IMR-90 (cell line): Measurements from ENCODE around the gene VSIR. TPM values are rescaled to one million over a fixed set of nuclear protein-coding genes. Genes with fewer than 3 reads are reported as not detected.

Experiments
- ATAC-seq: fragments of 200-7000 bp; cut with Tn5 transposase; 2 replicates; pipeline ENCODE4 v1.9.1; 2020; ENCODE audit warnings: low read depth, mild to moderate bottlenecking, moderate library complexity
- BruUV-seq: library from RNA; stranded (reverse); fragments of 400-500 nt; replicated peaks from 2 replicates; lab custom pipeline; 2021; lab: Mats Ljungman, UMichigan
- CTCF ChIA-PET: fragments of 300-600 bp; formaldehyde crosslinking; extraction: SDS; loops from one replicate; lab custom pipeline; 2021; ENCODE audit warnings: antibody characterized with exemption; lab: Yijun Ruan, JAX
- POLR2A ChIA-PET: fragments of 300-600 bp; sonication (Branson Sonifier 250); formaldehyde crosslinking; loops from one replicate; lab custom pipeline; 2022; ENCODE audit warnings: antibody characterized with exemption; ENCODE audit not compliant: unreplicated experiment; lab: Charles Lee
- DNase-seq: peaks from one replicate; pipeline ENCODE4 v3.0.0; 2013
- H2AFZ ChIP-seq: replicated peaks from 2 replicates; pipeline ENCODE3; 2013; ENCODE audit warnings: low read length, mild to moderate bottlenecking; ENCODE audit not compliant: poor library complexity
- H2AK5ac ChIP-seq: 2 replicates; pipeline ENCODE4 v1.6.1; 2013; ENCODE audit warnings: low read depth, low read length, inconsistent platforms
- H2AK9ac ChIP-seq: replicated peaks from 2 replicates; pipeline ENCODE3; 2013; ENCODE audit warnings: mild to moderate bottlenecking, low read depth, low read length, moderate library complexity; ENCODE audit not compliant: poor library complexity
- H2BK120ac ChIP-seq: 2 replicates; pipeline ENCODE4 v1.6.1; 2013; ENCODE audit warnings: low read depth, low read length, inconsistent platforms
- H2BK15ac ChIP-seq: 3 replicates; pipeline ENCODE4 v1.6.1; 2013; ENCODE audit warnings: low read depth, low read length, inconsistent platforms
- H2BK20ac ChIP-seq: 2 replicates; pipeline ENCODE4 v1.6.1; 2013; ENCODE audit warnings: low read depth, mild to moderate bottlenecking, inconsistent platforms, low read length, moderate library complexity
- H2BK5ac ChIP-seq: 2 replicates; pipeline ENCODE4 v1.6.1; 2013; ENCODE audit warnings: mild to moderate bottlenecking, low read depth, low read length, inconsistent platforms; ENCODE audit not compliant: poor library complexity, severe bottlenecking
- H3K14ac ChIP-seq: replicated peaks from 2 replicates; pipeline ENCODE4 v1.6.1; 2013; ENCODE audit warnings: low read depth, low read length, inconsistent platforms
- H3K18ac ChIP-seq: 2 replicates; pipeline ENCODE4 v1.6.1; 2013; ENCODE audit warnings: low read depth, low read length, control low read depth
- H3K23ac ChIP-seq: 2 replicates; pipeline ENCODE4 v1.6.1; 2013; ENCODE audit warnings: low read depth, low read length, inconsistent platforms
- H3K27ac ChIP-seq: 2 replicates; pipeline ENCODE4 v1.5.1; 2013; ENCODE audit warnings: mild to moderate bottlenecking, control low read depth, low read length; ENCODE audit not compliant: insufficient read depth
- H3K27me3 ChIP-seq: 2 replicates; pipeline ENCODE4 v1.6.1; 2013; ENCODE audit warnings: low read length; ENCODE audit not compliant: control insufficient read depth, insufficient read depth
- H3K36me3 ChIP-seq: 2 replicates; pipeline ENCODE4 v1.6.1; 2013; ENCODE audit warnings: low read length, mixed read lengths; ENCODE audit not compliant: control insufficient read depth, insufficient read depth
- H3K4ac ChIP-seq: 2 replicates; pipeline ENCODE4 v1.6.1; 2013; ENCODE audit warnings: low read depth, low read length, inconsistent platforms
- H3K4me1 ChIP-seq: 2 replicates; pipeline ENCODE4 v1.6.1; 2013; ENCODE audit warnings: low read length, mixed read lengths; ENCODE audit not compliant: control insufficient read depth, insufficient read depth
- H3K4me2 ChIP-seq: 2 replicates; pipeline ENCODE4 v1.6.1; 2013; ENCODE audit warnings: low read depth, mild to moderate bottlenecking, control low read depth, low read length, moderate library complexity
- H3K4me3 ChIP-seq: 2 replicates; pipeline ENCODE4 v1.5.1; 2013; ENCODE audit warnings: low read depth, mild to moderate bottlenecking, control low read depth, low read length, moderate library complexity; ENCODE audit not compliant: insufficient read depth
- H3K56ac ChIP-seq: 2 replicates; pipeline ENCODE4 v1.6.1; 2013; ENCODE audit warnings: low read length, inconsistent platforms; ENCODE audit not compliant: insufficient read depth; ENCODE audit errors: extremely low read depth
- H3K79me1 ChIP-seq, 2 experiments: 2 replicates each; pipeline ENCODE4 v1.6.1; 2013; ENCODE audit warnings: low read length in 2 of 2, inconsistent platforms in 1 of 2, low read depth in 1 of 2
- H3K9ac ChIP-seq: 2 replicates; pipeline ENCODE4 v1.6.1; 2013; ENCODE audit warnings: low read depth, low read length, control low read depth
- H3K9me1 ChIP-seq: 2 replicates; pipeline ENCODE4 v1.6.1; 2013; ENCODE audit warnings: low read length, inconsistent platforms; ENCODE audit not compliant: insufficient read depth
- H3K9me3 ChIP-seq: 2 replicates; pipeline ENCODE4 v1.6.1; 2013; ENCODE audit warnings: low read length; ENCODE audit not compliant: control insufficient read depth, insufficient read depth
- H4K20me1 ChIP-seq: 2 replicates; pipeline ENCODE4 v1.6.1; 2013; ENCODE audit warnings: low read length, inconsistent platforms; ENCODE audit not compliant: insufficient read depth
- H4K5ac ChIP-seq: 2 replicates; pipeline ENCODE4 v1.6.1; 2013; ENCODE audit warnings: mild to moderate bottlenecking, low read depth, low read length, control low read depth
- H4K8ac ChIP-seq, 2 experiments: 2 replicates each; pipeline ENCODE4 v1.6.1; 2013; ENCODE audit warnings: low read depth in 2 of 2, low read length in 2 of 2, control low read depth in 1 of 2, inconsistent platforms in 1 of 2
- H4K91ac ChIP-seq: 2 replicates; pipeline ENCODE4 v1.6.1; 2013; ENCODE audit warnings: low read depth, low read length, inconsistent platforms; ENCODE audit not compliant: insufficient read depth
- CEBPB ChIP-seq: IDR thresholded peaks from 2 replicates; pipeline ENCODE4 v1.6.1; 2012; ENCODE audit warnings: low read depth, low read length, improper control_type of control experiment
- CHD1 ChIP-seq: IDR thresholded peaks from 2 replicates; pipeline ENCODE4 v1.6.1; 2012; ENCODE audit warnings: low read depth, low read length, improper control_type of control experiment
- CTCF ChIP-seq: conservative IDR thresholded peaks from 2 replicates; pipeline ENCODE4 v1.5.1; 2012; ENCODE audit warnings: mild to moderate bottlenecking, low read depth, low read length, improper control_type of control experiment
- ELK1 ChIP-seq: fragments of 150-350 bp; IDR thresholded peaks from 2 replicates; pipeline ENCODE4 v1.6.1; 2016; ENCODE audit warnings: low read depth, mild to moderate bottlenecking, low read length, moderate library complexity, borderline replicate concordance
- FOS ChIP-seq: fragments of 150-350 bp; IDR thresholded peaks from 2 replicates; pipeline ENCODE4 v1.6.1; 2016; ENCODE audit warnings: low read depth, low read length
- MAFK ChIP-seq: IDR thresholded peaks from 2 replicates; pipeline ENCODE4 v1.6.1; 2012; ENCODE audit warnings: low read depth, low read length, improper control_type of control experiment
- MAZ ChIP-seq: IDR thresholded peaks from 2 replicates; pipeline ENCODE4 v1.6.1; 2012; ENCODE audit warnings: low read depth, mild to moderate bottlenecking, low read length, improper control_type of control experiment, moderate library complexity, borderline replicate concordance
- MXI1 ChIP-seq: IDR thresholded peaks from 2 replicates; pipeline ENCODE4 v1.6.1; 2012; ENCODE audit warnings: low read depth, mild to moderate bottlenecking, low read length, moderate library complexity, borderline replicate concordance
- NFE2L2 ChIP-seq: fragments of 150-350 bp; IDR thresholded peaks from 2 replicates; pipeline ENCODE4 v1.6.1; 2016; ENCODE audit warnings: low read depth, mild to moderate bottlenecking, low read length
- POLR2A ChIP-seq: IDR thresholded peaks from 2 replicates; pipeline ENCODE4 v1.6.1; 2012; ENCODE audit warnings: mild to moderate bottlenecking, low read depth, low read length
- RCOR1 ChIP-seq: IDR thresholded peaks from 2 replicates; pipeline ENCODE4 v1.6.1; 2012; ENCODE audit warnings: mild to moderate bottlenecking, low read length, improper control_type of control experiment; ENCODE audit not compliant: insufficient replicate concordance
- RFX5 ChIP-seq: IDR thresholded peaks from 2 replicates; pipeline ENCODE4 v1.8.0; 2012; ENCODE audit warnings: low read depth, mild to moderate bottlenecking, low read length, moderate library complexity
- SMC3 ChIP-seq: fragments of 150-350 bp; IDR thresholded peaks from 2 replicates; pipeline ENCODE4 v1.6.1; 2016; ENCODE audit warnings: low read depth, mild to moderate bottlenecking, antibody characterized with exemption, low read length, moderate library complexity
- USF2 ChIP-seq: fragments of 150-350 bp; IDR thresholded peaks from 2 replicates; pipeline ENCODE4 v1.6.1; 2017; ENCODE audit warnings: mild to moderate bottlenecking, antibody characterized with exemption, low read length, low read depth
- WGBS, 2 experiments: methylation state at CpG; one replicate each; pipeline versions ENCODE4 v1.1.5 to v1.1.7; 2013; ENCODE audit warnings: missing lambda C conversion rate in 2 of 2; ENCODE audit not compliant: insufficient read length in 1 of 2; ENCODE audit errors: extremely low coverage in 2 of 2; 5-methylcytosine and 5-hydroxymethylcytosine counted together
- dilution Hi-C: fragments of 300-500 bp; cut with HindIII; formaldehyde crosslinking; loops from one replicate; pipeline ENCODE4 v1.14.3; 2018; ENCODE audit warnings: low sequenced_read_pairs; ENCODE audit not compliant: unreplicated experiment
- in situ Hi-C: fragments of 300-500 bp; cut with MboI; formaldehyde crosslinking; loops from 3 replicates; pipeline ENCODE4 v1.14.3; 2019; ENCODE audit warnings: low sequenced_read_pairs, inconsistent platforms, mixed read lengths
- intact Hi-C: fragments of 100-400 bp; cut with micrococcal nuclease; formaldehyde crosslinking; loops from 2 replicates; pipeline ENCODE4 v1.10.0; 2022
- polyA plus RNA-seq, 3 experiments: library from polyadenylated mRNA; depleted of rRNA; stranded (reverse); fragments of >200 nt; gene quantifications; 2 replicates each; pipeline ENCODE4 v1.2.3, GENCODE V29; 2012; ENCODE audit warnings: low replicate concordance in 1 of 3
- total RNA-seq: library from RNA; depleted of rRNA; stranded (reverse); fragments of >200 nt; gene quantifications from 2 replicates; pipeline ENCODE4 v1.2.3, GENCODE V29; 2012

Gene VSIR
- total and polyA plus RNA-seq, 2 of the 4 experiments (the other 2 are of a cell fraction), result 5.0 to 23.8 TPM

GRCh38 chr10:71756311-71757191, 16.8 kb downstream of the VSIR start:
- DNase-seq (no peak), ATAC-seq (no peak; the same call in 1 of the 2 replicates)
- H3K4me2 ChIP-seq, result no peak overlapping the region
- H2AFZ ChIP-seq, result no peak overlapping the region
- H3K56ac ChIP-seq, result no peak overlapping the region
- no peak overlapping the region for H3K4me3 ChIP-seq
- H3K4me1 ChIP-seq, result peaks cover 10% of the 10 kb centered on the region; the same call in 1 of the 2 replicates
- POLR2A ChIA-PET, result no interaction called here
- no peak overlapping the region; the same call in 1 of the 2 replicates for H3K27ac ChIP-seq
- H2AK9ac ChIP-seq, result no peak overlapping the region
- peaks cover 19% of the 10 kb centered on the region for H3K9me1 ChIP-seq
- no TSS peak for BruUV-seq
- in situ Hi-C loops, result no loop called here
- no peak overlapping the region for H2BK120ac ChIP-seq
- H2BK20ac ChIP-seq, result peak overlapping the region; percentile 39; the same call in 1 of the 2 replicates
- peaks cover 3% of the 10 kb centered on the region for H3K27me3 ChIP-seq
- no peaks in the 10 kb centered on the region for H3K9me3 ChIP-seq
- intact Hi-C loops, result no loop called here
- H4K8ac ChIP-seq, result no peak overlapping the region
- no peak overlapping the region for H4K5ac ChIP-seq
- H4K20me1 ChIP-seq, result no peaks in the 10 kb centered on the region
- no peak overlapping the region for H3K23ac ChIP-seq
- no peak overlapping the region for H3K14ac ChIP-seq
- peaks cover 9% of the 10 kb centered on the region; the same call in 1 of the 2 replicates for H3K36me3 ChIP-seq
- no peak overlapping the region; the same call in 1 of the 2 replicates for H3K4ac ChIP-seq
- H2BK5ac ChIP-seq, result no peak overlapping the region
- no peak overlapping the region for H3K18ac ChIP-seq
- H3K9ac ChIP-seq, result no peak overlapping the region
- no peak overlapping the region for H2AK5ac ChIP-seq
- no peak overlapping the region; the same call in 2 of the 3 replicates for H2BK15ac ChIP-seq
- CTCF ChIA-PET, result no interaction called here
- 58% methylated on average over 5 of the region's 12 CpGs; no CpG with 5 or more reads in 1 of the 2 experiments for WGBS, 2 experiments
- H3K79me1 ChIP-seq, result no peaks in the 10 kb centered on the region
- dilution Hi-C loops, result no loop called here
- H4K91ac ChIP-seq, result no peak overlapping the region
- TF ChIP-seq FOS (no peak), CHD1 (no peak), RFX5 (no peak), MXI1 (no peak), MAFK (no peak), MAZ (no peak), RCOR1 (no peak), SMC3 (no peak), NFE2L2 (no peak), CTCF (no peak), CEBPB (no peak), POLR2A (no peak), USF2 (no peak), ELK1 (no peak)
